ENCODE measurements around the gene LRRC10B.

GRCh38 chr11:61550665-61551227 lies 42.2 kb downstream of the LRRC10B start:
- TF ChIP-seq, protein P1, sequence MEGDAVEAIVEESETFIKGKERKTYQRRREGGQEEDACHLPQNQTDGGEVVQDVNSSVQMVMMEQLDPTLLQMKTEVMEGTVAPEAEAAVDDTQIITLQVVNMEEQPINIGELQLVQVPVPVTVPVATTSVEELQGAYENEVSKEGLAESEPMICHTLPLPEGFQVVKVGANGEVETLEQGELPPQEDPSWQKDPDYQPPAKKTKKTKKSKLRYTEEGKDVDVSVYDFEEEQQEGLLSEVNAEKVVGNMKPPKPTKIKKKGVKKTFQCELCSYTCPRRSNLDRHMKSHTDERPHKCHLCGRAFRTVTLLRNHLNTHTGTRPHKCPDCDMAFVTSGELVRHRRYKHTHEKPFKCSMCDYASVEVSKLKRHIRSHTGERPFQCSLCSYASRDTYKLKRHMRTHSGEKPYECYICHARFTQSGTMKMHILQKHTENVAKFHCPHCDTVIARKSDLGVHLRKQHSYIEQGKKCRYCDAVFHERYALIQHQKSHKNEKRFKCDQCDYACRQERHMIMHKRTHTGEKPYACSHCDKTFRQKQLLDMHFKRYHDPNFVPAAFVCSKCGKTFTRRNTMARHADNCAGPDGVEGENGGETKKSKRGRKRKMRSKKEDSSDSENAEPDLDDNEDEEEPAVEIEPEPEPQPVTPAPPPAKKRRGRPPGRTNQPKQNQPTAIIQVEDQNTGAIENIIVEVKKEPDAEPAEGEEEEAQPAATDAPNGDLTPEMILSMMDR (IDR thresholded peaks at IDR 0.05; ENCODE audit: poor library complexity) = no peak
- TF ChIP-seq EZH2phosphoT487 (IDR thresholded peaks at IDR 0.05; ENCODE audit: low read depth, severe bottlenecking, unreplicated experiment) (no peak), EZH2 (IDR thresholded peaks at IDR 0.05; ENCODE audit: borderline replicate concordance) (no peak)
